Liver (tissue), 3 donors: ENCODE results near the gene PTPMT1.

ENCODE experiments used
- ATF3 ChIP-seq: IDR thresholded peaks from 2 replicates; pipeline ENCODE4 v1.6.1; 2016; ENCODE audit warnings: antibody characterized with exemption
- CTCF ChIP-seq: fragments of 150-350 bp; IDR thresholded peaks from 2 replicates; pipeline ENCODE4 v1.5.1; 2017; ENCODE audit warnings: improper control_type of control experiment, low read depth, low read length; ENCODE audit not compliant: missing input control
- EGR1 ChIP-seq, 2 donors: IDR thresholded peaks; 2 replicates each; pipeline ENCODE4 v1.6.1; 2016 to 2018; ENCODE audit warnings: antibody characterized with exemption in 2 of 2, low read depth in 2 of 2
- GABPA ChIP-seq, 2 donors: IDR thresholded peaks in 1 of 2; conservative IDR thresholded peaks in 1 of 2; 2 replicates each; pipeline ENCODE4 v1.6.1; 2016; ENCODE audit warnings: antibody characterized with exemption in 2 of 2, mild to moderate bottlenecking in 1 of 2, moderate library complexity in 1 of 2
- JUND ChIP-seq, 2 donors: IDR thresholded peaks; 2 replicates each; pipeline ENCODE4 v1.6.1; 2016; ENCODE audit warnings: antibody characterized with exemption in 2 of 2
- MAX ChIP-seq: IDR thresholded peaks from 2 replicates; pipeline ENCODE4 v1.6.1; 2016; ENCODE audit warnings: antibody characterized with exemption
- RAD21 ChIP-seq, 2 donors: IDR thresholded peaks; 2 replicates each; pipeline ENCODE4 v1.6.1; 2016; ENCODE audit warnings: antibody characterized with exemption in 2 of 2, mild to moderate bottlenecking in 2 of 2
- REST ChIP-seq: IDR thresholded peaks from 2 replicates; pipeline ENCODE4 v1.6.1; 2016; ENCODE audit warnings: antibody characterized with exemption, mild to moderate bottlenecking
- TAF1 ChIP-seq: conservative IDR thresholded peaks from 2 replicates; pipeline ENCODE4 v1.6.1; 2016; ENCODE audit warnings: antibody characterized with exemption, mild to moderate bottlenecking
- YY1 ChIP-seq: IDR thresholded peaks from 2 replicates; pipeline ENCODE4 v1.6.1; 2016; ENCODE audit warnings: antibody characterized with exemption, mild to moderate bottlenecking
- donor health status: healthy.
- donor health status: healthy.

GRCh38 chr11:47518212-47518964, 47.0 kb upstream of the PTPMT1 start:
- TF ChIP-seq CTCF (no peak), EGR1 (IDR thresholded peaks at IDR 0.05; ENCODE audit: low read depth in 2 of 2) (no peak), TAF1 (no peak), REST (no peak), JUND (IDR thresholded peaks at IDR 0.05) (no peak), MAX (no peak), YY1 (no peak), GABPA (IDR thresholded peaks at IDR 0.05 in 1 of 2, conservative IDR thresholded peaks at IDR 0.05 in 1 of 2) (no peak), ATF3 (no peak), RAD21 (IDR thresholded peaks at IDR 0.05) (no peak)
